NCI-H1930 (cell line): Measurements from ENCODE around the gene THOC6.

Source experiments
- DNase-seq, 2 experiments: peaks; one replicate each; lab custom pipeline; 2025; lab: John Stamatoyannopoulos, UW

THOC6 gene

DNA sequence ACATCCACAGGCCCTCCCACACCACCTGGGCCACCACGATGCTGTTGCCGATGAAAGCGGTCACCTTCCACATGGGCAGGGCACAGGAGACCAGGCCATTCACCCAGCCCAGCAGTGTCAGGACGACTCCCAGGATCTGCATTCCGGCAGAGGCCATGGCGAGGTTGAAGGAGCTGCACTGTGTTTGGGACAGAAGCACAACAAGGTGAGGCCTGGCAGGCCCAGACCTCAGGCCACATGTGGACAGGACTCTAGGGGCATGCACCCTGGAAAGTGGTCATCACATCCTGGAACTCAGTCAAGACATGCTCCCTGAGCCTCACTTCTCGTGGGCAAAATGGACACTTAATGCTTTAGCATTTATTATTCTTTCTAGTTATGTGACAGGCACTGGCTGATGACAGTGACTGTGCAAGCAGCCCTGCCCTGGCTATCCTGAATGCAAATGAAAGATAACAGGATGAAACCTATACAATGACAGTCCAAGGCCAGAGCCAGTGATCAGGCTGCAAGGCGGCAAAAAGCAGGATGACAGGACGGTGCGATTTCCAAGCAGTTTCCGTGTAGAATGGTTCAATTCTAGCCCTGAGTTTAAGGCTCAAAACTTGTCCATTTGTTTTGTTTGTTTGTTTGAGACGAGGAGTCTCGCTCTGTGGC is 7.8 kb upstream of the THOC6 start:
- no peak for DNase-seq

DNA sequence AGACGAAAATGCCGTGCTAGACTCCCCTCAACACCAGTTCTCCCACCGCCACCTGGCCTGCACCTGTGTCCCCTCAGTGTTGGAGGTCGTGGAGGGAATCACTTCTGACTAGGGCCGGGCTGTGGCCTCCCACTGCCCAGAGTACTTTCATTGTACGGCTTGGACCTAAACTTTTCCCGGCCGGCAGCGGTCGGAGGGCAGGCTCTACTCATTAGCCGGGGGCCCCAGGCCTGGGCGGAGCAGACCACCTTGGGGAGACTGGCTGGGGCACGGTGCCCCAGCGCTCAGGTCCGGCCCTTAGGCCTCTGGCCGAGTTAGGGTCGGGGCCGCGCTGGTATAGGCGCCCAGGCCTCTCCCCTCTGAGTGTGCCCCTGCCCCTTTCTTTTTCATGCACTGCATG is 6.5 kb upstream of the THOC6 start:
- DNase-seq, result no peak

DNA sequence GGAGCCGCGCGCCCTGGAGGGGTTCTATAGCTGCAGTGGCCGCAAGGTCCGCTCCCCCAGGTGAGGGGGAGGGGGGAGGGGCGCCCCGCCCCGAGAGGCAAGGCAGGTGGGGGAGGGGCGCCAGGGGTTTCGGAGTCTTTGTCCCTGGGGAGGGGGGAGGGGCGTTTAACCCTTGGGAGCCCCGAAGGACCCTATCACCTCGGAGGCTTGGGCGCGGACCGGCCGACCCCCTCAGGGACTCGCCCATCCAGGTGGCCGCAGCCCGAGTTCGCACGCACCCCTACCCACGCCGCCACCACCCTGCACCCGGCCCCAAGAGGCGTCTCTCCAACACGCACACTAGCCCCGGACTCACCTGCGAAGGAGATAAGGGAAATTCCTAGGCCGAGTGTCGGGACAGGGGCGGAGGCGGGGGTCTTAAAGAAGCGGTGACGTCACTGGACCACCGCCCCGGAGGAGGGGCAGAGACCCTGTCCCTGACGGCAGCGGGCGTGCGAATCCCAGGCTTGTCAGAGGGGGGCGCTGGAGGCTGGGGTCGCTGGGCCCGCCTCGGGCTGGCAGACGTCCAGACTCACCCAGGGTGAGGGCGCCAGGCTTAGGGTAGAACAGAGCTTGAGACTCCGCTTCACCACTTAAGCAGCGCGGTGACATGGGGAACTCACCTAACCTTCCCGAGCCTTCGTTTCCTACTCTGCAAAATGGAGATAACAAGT is 5.9 kb upstream of the THOC6 start, which contains the start of gene CLDN6:
TSS of gene CLDN6 (minus strand) at position 390 of the 713 bp plus-strand sequence. CDS start 2,162 bp downstream, outside the sequence.
- DNase-seq, result peak in 1 of 2 experiments; percentile 42

DNA sequence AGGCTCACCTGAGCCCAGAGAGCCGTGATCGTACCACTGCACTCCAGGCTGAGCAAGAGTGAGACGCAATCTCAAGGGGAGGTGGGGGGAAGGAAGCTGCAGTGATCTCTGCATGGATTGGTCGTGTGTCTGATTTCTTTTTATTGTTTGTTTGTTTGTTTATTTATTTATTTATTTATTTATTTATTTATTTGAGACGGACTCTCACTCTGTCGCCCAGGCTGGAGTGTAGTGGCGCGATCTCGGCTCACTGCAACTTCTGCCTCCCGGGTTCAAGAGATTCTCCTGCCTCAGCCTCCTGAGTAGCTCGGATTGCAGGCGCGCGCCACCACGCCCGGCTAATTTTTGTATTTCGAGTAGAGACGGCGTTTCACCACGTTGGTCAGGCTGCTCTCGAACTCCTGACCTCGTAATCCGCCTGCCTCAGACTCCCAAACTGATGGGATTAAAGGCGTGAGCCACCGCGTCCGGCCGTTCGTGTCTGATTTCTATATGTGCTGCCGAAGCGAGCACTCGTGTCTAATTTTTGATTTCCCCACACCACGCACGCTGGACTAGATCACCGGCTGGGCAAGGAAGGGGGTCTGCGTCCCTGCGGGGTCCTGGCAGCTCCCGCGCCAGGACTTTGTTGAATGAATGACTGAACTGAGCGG is 4.1 kb upstream of the THOC6 start:
- DNase-seq, result no peak

DNA sequence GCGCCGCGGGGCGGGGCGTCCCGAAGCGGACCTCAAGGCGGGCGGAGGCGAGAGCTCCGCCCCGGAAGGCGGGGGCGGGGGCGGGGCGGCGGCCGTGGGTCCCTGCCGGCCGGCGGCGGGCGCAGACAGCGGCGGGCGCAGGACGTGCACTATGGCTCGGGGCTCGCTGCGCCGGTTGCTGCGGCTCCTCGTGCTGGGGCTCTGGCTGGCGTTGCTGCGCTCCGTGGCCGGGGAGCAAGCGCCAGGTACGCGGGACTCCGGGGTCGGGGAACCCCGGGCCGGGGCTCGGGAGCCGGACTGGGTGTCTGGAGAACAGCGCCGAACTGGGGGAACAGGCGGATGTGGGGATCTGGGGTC is 3.6 kb upstream of the THOC6 start, which contains the start of gene TNFRSF12A:
TSS of gene TNFRSF12A (plus strand) at position 122 of the 357 bp plus-strand sequence. CDS start at position 152, 30 bp downstream.
- peak; percentile 63 to 82 for DNase-seq

GRCh38 chr16:3020604-3021448 is 3.0 kb upstream of the THOC6 start:
- DNase-seq, result peak in 1 of 2 experiments; percentile 60

DNA sequence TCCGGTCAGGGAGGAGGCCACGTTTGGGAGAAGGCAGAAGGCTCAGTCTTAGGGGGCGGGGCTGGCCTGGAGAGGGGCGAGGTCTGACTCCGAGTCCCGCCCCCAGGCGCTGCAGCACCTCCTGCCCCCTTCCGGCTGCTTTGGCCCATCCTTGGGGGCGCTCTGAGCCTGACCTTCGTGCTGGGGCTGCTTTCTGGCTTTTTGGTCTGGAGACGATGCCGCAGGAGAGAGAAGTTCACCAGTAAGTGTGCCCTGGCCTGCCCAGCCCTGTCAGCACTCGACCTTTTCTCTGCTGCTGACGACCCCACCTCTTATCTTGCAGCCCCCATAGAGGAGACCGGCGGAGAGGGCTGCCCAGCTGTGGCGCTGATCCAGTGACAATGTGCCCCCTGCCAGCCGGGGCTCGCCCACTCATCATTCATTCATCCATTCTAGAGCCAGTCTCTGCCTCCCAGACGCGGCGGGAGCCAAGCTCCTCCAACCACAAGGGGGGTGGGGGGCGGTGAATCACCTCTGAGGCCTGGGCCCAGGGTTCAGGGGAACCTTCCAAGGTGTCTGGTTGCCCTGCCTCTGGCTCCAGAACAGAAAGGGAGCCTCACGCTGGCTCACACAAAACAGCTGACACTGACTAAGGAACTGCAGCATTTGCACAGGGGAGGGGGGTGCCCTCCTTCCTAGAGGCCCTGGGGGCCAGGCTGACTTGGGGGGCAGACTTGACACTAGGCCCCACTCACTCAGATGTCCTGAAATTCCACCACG is 2.2 kb upstream of the THOC6 start:
- DNase-seq, result peak; percentile 69 to 71

DNA sequence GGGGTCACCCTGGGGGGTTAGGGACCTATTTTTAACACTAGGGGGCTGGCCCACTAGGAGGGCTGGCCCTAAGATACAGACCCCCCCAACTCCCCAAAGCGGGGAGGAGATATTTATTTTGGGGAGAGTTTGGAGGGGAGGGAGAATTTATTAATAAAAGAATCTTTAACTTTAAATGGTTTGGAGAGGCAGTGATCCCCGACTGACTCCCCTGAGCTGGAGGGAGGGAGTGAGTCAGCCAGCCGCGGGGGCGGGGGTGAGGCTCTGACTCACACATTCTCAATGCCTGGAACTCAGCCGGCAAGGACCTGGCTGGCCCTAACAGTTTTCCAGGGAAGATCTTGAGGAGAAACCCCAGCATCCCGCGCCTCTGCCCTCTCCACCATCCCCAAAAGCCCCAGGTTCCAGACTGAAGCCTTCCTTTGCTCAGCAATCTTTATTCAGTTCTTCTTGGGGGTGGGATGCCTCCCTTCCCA is 1.6 kb upstream of the THOC6 start:
- DNase-seq, result no peak

GRCh38 chr16:3022684-3023414 is 986 bp upstream of the THOC6 start:
- DNase-seq, result no peak

DNA sequence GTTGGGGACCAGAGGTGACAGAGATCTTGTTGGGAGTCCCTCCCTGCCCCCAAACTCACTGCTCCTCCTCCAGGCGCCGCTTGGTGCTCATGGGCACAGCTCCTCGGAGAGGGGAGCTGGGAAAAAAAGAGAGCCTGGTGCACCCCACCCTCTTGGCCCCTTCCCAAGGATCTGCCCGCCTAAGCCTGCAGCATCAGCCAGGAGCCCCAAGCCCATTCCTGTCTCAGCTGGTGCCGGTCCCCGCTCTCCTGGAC is 493 bp upstream of the THOC6 start:
- DNase-seq, result no peak

DNA sequence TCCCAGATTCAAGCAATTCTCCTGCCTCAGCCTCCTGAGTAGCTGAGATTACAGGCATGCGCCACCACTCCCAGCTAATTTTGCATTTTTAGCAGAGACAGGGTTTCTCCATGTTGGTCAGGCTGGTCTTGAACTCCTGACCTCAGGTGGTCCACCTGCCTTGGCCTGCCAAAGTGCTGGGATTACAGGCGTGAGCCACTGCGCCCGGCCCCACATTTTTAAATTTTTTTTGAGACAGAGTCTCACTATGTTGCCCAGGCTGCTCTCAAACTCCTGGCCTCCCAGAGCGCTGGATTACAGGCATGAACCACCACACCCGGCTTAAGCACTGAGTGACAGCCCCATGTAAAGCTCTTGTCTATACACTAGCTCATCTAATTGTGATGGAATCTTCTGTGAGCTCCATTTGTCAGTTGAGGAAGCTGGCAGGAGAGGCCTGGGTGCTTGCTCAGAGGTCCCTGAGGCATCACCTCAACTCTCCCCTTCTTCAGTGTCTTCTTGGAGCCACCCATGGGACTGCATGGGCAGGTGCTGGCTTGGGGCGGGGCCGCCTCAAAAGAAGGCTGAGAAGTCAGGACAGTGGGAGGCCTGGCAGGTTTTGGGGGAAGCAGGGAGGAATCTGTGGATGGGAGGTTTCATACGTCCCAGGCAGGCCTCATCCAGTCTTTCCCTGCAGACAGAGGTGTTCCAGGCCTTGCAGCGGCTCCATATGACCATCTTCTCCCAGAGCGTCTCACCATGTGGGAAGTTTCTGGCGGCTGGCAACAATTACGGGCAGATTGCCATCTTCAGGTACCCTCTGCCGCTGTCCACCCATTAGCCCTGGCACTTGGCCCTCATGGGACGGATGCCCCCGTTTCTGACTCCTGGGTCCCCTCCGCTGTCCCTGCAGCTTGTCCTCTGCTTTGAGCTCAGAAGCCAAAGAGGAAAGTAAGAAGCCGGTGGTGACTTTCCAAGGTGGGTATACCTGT is 1.5 kb downstream of the THOC6 start:
- DNase-seq, result no peak

DNA sequence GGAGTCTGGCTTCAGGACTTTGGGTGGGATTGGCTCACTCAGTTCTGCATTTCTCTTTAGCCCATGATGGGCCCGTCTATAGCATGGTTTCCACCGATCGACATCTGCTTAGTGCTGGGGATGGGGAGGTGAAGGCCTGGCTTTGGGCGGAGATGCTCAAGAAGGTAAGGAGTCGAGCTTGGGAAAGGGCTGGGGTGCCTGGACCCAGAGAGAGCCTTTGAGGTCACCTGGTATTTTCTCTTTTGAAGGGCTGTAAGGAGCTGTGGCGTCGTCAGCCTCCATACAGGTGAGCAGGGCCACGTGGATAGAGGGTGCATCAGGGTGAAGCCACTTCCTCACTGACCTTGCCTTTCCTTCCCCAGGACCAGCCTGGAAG is 2.2 kb downstream of the THOC6 start:
- no peak for DNase-seq

DNA sequence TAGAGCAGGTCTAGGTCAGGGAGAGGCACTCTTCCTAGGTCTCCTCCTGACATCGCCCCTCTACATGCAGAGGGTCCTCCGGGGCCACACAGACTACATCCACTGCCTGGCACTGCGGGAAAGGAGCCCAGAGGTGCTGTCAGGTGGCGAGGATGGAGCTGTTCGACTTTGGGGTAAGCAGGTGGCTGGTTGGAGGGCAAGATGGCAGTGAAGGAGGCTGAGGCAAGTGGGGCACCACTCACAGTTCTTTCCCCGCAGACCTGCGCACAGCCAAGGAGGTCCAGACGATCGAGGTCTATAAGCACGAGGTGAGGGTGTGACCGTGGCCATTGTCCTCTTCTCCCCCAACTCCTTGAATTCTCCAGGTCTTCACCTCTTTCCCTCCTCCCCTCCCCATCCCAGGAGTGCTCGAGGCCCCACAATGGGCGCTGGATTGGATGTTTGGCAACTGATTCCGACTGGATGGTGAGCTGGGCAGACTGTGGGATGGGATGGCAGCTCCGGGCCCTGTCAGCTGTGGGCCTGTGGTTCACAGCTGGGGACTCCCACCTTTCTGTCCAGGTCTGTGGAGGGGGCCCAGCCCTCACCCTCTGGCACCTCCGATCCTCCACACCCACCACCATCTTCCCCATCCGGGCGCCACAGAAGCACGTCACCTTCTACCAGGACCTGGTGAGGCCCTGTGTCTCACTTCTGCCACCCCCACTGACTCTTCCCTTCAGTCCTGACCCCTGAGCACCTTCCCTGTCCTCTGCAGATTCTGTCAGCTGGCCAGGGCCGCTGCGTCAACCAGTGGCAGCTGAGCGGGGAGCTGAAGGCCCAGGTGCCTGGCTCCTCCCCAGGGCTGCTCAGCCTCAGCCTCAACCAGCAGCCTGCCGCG is 3.0 kb downstream of the THOC6 start:
- DNase-seq, result no peak

DNA sequence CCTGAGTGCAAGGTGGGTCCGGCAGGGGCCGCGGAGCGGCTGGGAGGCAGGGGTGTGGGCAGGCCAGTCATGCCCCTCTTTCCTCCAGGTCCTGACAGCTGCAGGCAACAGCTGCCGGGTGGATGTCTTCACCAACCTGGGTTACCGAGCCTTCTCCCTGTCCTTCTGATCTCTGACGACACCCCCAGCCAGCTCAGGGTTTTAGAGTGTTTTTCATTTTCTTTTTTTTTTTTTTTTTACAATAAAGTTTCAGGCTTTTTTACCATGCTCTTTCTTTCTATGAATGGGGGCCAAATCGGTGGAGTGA is 3.6 kb downstream of the THOC6 start:
- DNase-seq, result no peak

- peak; percentile 90 to 96 for DNase-seq
These were observed 4.3 kb downstream of the THOC6 start for GRCh38 chr16:3027983-3028715.

GRCh38 chr16:3028716-3029319 is 5.0 kb downstream of the THOC6 start:
- DNase-seq, result no peak

- DNase-seq, result peak in 1 of 2 experiments; percentile 42
These were observed 5.8 kb downstream of the THOC6 start for GRCh38 chr16:3029491-3030221.
